AG04450 (cell line): ENCODE data around the gene LAMC1. TPM values are rescaled to one million over a fixed set of nuclear protein-coding genes. Genes with fewer than 3 reads are reported as not detected.
A peak's percentile ranks its signal among the peaks of the same experiment; 100 is the strongest.

ENCODE experiments used
- CTCF ChIA-PET: fragments of 300-600, 350-600 bp; formaldehyde crosslinking; extraction: SDS; loops from one replicate; lab custom pipeline; 2022; ENCODE audit warnings: antibody characterized with exemption, inconsistent platforms; lab: Charles Lee
- POLR2A ChIA-PET: fragments of 350-600 bp; formaldehyde crosslinking; extraction: SDS; loops from one replicate; lab custom pipeline; 2021; ENCODE audit warnings: antibody characterized with exemption, inconsistent platforms; lab: Yijun Ruan, JAX
- DNase-seq: peaks from one replicate; pipeline ENCODE4 v3.0.0-alpha.2; 2011; ENCODE audit warnings: low read depth, low spot score
- H3K27ac ChIP-seq: one replicate; pipeline ENCODE4 v1.5.1; 2012; ENCODE audit warnings: low read depth, low read length, control low read depth
- H3K27me3 ChIP-seq: one replicate; pipeline ENCODE4 v1.6.0; 2012; ENCODE audit warnings: low read length; ENCODE audit not compliant: control insufficient read depth, insufficient read depth
- H3K4me3 ChIP-seq: 2 replicates; pipeline ENCODE4 v1.5.1; 2011; ENCODE audit warnings: mild to moderate bottlenecking, low read depth, low read length, control low read depth
- H3K9me3 ChIP-seq: 2 replicates; pipeline ENCODE4 v1.5.1; 2012; ENCODE audit warnings: low read length; ENCODE audit not compliant: control insufficient read depth, insufficient read depth
- polyA plus RNA-seq: library from polyadenylated mRNA; depleted of rRNA; stranded (reverse); fragments of >200 nt; gene quantifications from 2 replicates; pipeline ENCODE4 v1.2.3, GENCODE V29; 2011
- TF ChIP-seq, protein P1 (sequence below): IDR thresholded peaks from 2 replicates; pipeline ENCODE4 v1.5.1; 2011; ENCODE audit warnings: low read depth, low read length, control low read depth, inconsistent platforms

Gene LAMC1
- polyA plus RNA-seq, 1 experiment, result 348 TPM

DNA sequence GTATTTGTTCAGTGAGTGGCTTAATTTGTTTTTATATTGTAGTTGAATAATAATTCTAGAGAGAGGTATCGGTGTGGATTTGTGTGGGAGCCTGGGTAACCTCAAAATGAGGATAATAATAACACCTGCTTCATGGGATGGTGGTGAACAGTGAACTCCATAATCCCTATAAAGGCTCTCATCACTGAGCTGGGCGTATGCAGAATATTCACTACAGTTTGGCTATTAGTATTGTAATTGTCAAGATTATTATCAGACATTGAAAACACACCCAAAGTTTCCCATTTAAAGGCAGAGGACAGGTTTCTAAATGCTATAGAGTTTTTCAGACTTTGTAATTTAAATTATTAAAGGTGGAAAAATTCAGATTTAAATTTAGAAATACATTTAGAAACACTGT lies 155.8 kb downstream of the LAMC1 start:
- TF ChIP-seq, protein P1, sequence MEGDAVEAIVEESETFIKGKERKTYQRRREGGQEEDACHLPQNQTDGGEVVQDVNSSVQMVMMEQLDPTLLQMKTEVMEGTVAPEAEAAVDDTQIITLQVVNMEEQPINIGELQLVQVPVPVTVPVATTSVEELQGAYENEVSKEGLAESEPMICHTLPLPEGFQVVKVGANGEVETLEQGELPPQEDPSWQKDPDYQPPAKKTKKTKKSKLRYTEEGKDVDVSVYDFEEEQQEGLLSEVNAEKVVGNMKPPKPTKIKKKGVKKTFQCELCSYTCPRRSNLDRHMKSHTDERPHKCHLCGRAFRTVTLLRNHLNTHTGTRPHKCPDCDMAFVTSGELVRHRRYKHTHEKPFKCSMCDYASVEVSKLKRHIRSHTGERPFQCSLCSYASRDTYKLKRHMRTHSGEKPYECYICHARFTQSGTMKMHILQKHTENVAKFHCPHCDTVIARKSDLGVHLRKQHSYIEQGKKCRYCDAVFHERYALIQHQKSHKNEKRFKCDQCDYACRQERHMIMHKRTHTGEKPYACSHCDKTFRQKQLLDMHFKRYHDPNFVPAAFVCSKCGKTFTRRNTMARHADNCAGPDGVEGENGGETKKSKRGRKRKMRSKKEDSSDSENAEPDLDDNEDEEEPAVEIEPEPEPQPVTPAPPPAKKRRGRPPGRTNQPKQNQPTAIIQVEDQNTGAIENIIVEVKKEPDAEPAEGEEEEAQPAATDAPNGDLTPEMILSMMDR, result no peak
- no peak for DNase-seq
- ChIA-PET CTCF (interaction anchor here (2.5 kb wide), 1 partner anchor 56 kb away, joined by 15 read pairs; no protein-coding TSS in a partner anchor), POLR2A (interaction anchor here (0.7 kb wide), 1 partner anchor 56 kb away, joined by 4 read pairs; no protein-coding TSS in a partner anchor)
- no peaks in the 10 kb centered on the region for H3K27me3 ChIP-seq
- no peak overlapping the region for H3K4me3 ChIP-seq
- no peaks in the 10 kb centered on the region for H3K9me3 ChIP-seq
- H3K27ac ChIP-seq, result no peak overlapping the region

DNA sequence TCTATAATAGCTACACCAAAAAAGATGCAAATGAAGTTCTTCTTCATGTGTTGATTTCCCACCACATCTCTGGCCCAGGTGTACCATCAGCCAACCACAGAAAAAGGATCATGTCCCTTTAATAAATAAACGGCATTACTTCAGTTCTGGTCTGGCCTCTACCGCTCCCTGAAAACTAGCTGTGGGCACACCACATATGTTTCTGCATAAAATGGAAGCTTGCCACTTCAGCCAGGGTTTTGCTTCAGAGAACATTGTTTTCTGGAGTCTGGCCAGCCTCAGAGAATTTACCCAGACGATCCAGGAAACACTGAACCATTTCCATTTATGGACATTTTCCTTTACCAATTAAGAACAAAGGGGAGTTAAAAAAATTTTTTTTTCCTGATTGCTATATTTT lies 157.0 kb downstream of the LAMC1 start:
- peak; percentile 65 for DNase-seq
- no peak overlapping the region for H3K4me3 ChIP-seq
- ChIA-PET CTCF (interaction anchor here (1.2 kb wide), 2 partner anchors 54 to 218 kb away, joined by 3 read pairs; no protein-coding TSS in a partner anchor), POLR2A (no interaction called here)
- H3K27ac ChIP-seq, result peak overlapping the region; percentile 58
- TF ChIP-seq, protein P1, result no peak
- no peaks in the 10 kb centered on the region for H3K9me3 ChIP-seq
- H3K27me3 ChIP-seq, result no peaks in the 10 kb centered on the region

- no peak for DNase-seq
- H3K27ac ChIP-seq, result peak overlapping the region; percentile 58
- ChIA-PET POLR2A (no interaction called here), CTCF (interaction anchor here (1.2 kb wide), 2 partner anchors 54 to 218 kb away, joined by 3 read pairs; no protein-coding TSS in a partner anchor)
- TF ChIP-seq, protein P1, result no peak
- H3K4me3 ChIP-seq, result no peak overlapping the region
- H3K9me3 ChIP-seq, result no peaks in the 10 kb centered on the region
- H3K27me3 ChIP-seq, result no peaks in the 10 kb centered on the region
Measured at GRCh38 chr1:183180634-183181056, 157.4 kb downstream of the LAMC1 start.

- TF ChIP-seq, protein P1, result peak; percentile 41
- no peak within 1 kb of the TSS for H3K27ac ChIP-seq
- no peaks in the 10 kb centered on the region for H3K9me3 ChIP-seq
- H3K4me3 ChIP-seq, result peak within 1 kb of the TSS; percentile 42
- CTCF ChIA-PET, result no interaction called here
- H3K27me3 ChIP-seq, result no peaks in the 10 kb centered on the region
- POLR2A ChIA-PET, result no interaction called here
- no peak for DNase-seq
Measured at GRCh38 chr1:183185941-183186490, 162.8 kb downstream of the LAMC1 start, which contains the start of gene LAMC2. LAMC2 (plus strand) TSS chr1:183186264; CDS start chr1:183186353, 89 bp downstream.

GRCh38 chr1:183186841-183187240 lies 163.6 kb downstream of the LAMC1 start:
- H3K4me3 ChIP-seq, result no peak overlapping the region
- no peak for DNase-seq
- CTCF ChIA-PET, result no interaction called here
- TF ChIP-seq, protein P1, result no peak
- no peaks in the 10 kb centered on the region for H3K9me3 ChIP-seq
- H3K27ac ChIP-seq, result no peak overlapping the region
- POLR2A ChIA-PET, result no interaction called here
- H3K27me3 ChIP-seq, result no peaks in the 10 kb centered on the region
